HG02852 (cell line): ENCODE measurements around the gene BMP4.

Experiments used
- ATAC-seq: cut with Tn5 transposase; IDR thresholded peaks from one replicate; pipeline ENCODE4 v1.9.1; 2021; ENCODE audit warnings: mild to moderate bottlenecking, moderate library complexity; ENCODE audit not compliant: unreplicated experiment

The BMP4 gene

DNA sequence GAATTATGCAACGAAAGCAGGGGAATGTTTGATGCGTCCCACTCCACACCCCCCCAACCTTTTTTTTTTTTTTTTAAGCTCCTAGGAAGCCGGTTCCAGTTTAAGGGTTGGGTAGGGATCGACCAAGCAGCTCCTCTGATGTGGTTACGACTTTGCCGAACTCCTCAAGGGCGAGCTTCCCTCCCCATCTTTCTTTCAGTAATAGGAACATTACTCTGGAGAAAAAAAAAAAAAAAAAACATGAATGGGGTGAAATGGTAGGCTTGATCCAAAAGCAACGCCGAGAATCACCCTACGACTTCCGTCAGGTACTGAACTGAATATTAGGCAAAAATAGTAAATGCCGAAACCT, 9.6 kb downstream of the BMP4 start:
- no peak for ATAC-seq

DNA sequence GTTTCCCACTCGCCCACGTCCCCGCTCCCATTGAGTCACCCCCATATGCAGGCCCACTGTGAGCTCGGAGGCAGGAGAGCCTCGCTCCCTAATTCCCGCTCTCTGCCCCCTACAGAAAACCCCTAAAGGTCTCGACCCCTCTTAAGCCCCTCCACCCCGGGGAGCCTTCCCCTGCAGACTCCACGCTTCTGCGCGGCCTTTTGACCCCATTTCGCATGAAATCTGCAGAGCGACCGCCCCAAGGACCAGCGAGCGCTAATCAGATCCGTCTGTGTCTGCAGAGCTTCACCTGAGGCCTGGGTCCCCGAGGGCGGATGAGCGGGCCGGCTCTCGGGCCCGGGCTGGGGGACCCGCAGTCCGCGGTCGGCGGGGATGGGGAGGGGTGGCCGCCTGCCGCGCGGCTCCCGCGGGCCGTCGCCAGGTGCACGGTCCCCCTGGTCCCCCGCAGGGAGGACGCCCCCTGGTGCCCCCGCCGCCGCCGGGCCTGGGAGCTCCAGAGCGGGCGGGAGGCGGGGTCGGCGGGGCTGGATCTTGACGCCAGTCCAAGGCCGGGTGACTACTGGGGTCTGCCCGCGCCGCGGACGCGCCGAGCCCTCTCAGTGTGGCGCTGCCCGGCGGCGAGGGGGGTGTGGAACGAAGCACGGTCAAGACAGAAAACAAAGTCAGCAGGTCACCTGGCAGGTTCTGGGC, 10.1 kb downstream of the BMP4 start:
- ATAC-seq, result no peak

DNA sequence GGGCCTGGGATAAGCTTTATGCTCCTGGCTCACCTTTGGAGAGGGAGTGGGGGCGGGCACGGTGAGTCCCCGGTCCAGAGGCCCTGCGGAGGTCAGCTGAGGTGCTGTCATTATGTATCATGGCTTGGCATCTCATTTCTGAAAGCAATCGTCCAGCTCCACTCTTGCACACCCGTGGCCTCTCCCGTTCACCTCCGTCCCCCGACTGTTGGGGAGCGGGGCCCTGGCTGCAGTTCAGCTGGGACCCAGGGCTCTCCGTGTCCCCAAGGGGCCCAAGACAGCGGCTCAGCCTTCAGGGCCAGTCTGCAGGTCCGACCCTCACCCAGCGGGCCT, 10.6 kb downstream of the BMP4 start:
- no peak for ATAC-seq

DNA sequence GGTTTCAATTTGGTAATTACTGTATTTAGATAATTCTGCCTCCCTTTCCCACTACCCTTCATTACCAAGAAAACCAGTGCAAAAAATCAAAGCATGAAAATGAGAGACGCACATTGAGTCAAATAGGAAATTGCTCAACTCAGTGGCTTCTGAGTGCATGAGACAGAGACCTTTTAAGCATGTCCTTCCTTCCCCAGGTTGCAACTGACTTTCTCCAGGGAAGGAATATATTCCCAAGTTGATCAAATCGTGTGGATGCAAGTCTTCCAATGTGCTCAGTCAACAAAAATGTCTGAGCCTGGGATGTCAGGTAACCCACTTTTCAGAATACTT, 12.9 kb downstream of the BMP4 start:
- ATAC-seq, result no peak

DNA sequence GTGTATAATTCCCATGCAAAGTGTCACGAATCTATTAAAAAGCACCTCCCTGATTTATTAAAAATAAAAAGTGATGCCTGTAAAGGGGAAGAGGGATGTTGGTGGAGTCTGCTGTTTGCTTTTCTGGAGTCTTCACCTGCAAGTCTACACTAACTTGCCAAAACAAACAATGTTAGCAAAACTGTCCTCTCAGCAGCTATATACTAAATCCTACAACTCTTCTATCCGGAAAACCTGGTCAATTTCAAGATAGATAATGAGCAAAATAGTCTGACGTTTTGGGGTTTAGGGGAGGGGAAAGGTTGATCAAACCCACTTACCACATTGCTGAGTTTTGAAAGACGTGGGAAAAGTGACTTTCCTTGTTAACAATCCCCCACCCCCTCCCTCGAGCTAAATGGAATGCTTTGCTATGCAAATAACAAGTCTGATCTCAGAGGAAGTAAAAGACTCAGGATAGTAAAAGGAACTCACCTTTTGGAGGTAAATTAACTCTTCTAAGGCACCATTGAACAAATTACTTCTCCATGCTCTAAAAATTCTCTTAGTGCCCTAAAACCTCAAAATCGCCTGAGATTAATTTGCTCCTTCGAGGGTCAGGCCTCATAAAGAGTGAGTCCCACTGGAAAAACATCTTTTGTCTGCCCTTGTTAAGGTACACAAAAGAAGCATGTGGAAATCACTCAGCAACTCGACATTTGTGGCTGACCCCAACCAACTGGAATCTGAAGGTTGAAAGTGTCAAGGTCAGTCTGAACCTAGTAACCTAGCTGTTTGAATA, 13.5 kb downstream of the BMP4 start:
- ATAC-seq, result no peak

DNA sequence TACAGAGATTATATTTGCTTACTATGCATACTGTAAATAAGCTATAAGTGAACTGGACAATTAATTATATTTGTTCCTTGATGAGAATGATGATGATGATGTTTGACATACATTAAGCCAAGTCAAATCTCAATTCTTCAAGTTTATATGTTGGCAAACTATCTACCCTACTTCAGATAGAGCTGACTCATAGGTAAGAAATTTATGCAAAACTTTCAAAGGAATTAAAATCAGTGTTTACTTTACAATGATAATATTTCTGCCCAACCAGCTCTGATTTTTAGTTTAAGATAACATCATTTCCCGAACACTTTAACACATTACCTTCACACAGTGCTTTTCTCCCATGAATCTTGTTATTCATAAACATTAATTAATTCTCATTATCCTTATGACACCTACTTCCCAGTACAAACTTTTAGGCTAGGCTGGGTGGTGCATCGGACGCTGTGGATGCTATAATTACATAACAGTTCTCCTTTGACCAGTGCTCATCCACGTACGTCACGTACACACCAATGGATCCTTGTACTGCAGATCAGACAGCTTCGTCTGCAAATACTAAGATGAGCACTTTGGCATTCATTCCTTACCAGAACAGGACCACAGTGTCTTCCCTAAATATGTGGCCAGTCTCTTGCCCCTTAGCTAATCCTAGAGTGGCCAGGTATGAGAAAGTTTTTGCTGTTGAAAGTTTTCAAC, 18.3 kb downstream of the BMP4 start:
- ATAC-seq, result no peak

DNA sequence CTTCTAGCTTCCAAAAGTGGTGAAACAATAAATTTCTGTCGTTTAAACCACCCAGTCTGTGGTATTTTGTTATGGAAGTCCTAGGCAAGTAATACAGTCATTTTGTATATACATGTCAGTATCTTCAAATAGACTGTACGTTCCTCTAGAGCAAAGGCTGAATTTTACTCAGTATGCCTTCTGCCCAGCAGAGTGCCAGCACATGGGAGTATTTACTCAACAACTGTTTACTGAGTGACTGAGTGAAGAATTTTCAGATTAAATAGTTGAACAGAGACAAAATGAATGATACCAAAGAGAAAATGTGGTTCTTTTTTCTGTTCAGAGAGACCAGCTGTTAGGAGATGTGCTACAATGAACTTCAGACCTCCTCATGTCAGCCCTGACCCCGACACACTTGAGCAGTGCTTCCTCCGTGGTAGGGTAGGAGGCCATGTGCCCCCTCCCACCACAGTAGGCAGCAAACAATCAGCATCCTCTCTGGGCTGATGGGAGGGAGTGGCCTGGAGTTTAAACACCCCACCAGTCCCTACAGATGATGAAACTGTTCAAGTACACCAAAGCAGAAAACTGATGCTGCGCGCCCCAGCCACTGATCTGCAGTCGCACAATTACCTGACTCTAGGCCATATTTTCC, 21.7 kb downstream of the BMP4 start:
- no peak for ATAC-seq

DNA sequence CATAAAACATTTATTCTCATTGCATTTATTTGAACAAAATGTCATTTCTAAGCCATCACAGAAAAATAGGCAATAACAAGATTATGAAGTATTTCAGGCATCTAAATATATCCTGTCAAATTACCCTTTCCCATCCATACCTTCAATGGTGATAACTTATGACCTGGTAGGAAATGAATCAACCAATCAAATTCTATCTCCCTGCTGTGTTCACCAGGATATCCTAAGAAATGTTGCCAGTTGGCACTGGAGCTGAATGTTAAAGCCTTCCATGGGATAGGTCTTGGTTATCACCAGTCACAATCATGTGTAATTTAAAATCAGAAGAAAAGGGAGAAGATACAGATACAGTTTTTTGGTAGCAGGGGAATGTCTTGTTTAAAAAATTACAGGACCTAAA, 23.7 kb downstream of the BMP4 start:
- ATAC-seq, result no peak

DNA sequence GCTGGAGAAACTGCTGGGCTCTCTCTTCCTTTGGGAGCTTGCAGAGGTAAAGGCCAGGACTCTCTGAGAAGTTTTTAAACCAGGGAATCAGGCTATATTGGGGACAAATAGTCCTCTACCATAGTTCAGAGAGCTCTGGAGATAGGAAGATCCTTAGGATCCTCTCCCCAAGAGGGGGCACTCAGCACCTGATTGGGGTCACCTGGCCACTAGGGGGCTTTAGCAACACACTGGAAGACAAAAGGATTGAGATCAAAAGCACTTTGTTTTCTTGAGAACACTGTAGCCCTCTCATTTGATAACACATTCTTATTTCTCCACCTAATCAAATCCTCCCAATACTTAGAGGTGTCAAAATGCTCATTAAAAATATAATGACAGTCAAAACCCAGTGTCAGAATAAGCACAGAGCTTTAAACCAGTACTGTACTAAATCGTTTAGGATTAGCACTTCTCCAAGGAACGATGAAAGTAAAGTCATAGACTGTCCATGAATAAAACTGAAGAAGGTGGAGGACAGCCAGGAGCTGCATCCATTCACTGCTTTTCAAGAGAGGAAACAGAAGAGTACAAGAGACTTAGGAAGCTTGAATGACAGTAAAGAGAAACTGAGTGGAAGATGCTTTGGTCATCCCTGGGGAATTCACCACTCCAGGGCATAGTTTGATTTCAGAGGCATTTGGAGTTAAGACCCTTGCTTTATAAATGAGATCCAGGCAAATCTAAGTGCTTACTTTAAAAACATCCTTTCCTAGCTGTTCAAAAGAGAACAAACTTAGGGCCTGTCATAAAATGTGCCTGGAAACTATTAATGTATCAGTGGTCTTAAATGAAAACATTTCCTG, 26.5 kb downstream of the BMP4 start:
- no peak for ATAC-seq

DNA sequence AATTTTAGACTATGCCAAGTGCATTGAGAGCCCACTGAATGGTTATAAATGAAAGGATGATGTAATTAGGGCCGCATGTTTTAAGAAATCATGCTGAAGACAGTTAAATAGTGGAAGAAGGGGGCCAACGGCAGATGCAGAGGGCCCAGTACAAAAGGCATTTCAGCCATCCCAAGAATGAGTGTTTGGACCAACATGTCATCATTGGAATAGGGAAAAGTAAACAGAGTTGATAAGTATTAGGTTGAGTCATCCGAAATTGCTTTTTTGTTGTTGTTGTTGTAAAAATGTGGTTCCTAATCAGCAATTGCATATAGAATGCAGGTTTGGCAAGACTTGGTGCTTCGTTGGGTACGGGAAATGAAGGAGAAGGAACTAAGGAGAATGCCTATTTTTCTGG, 29.5 kb downstream of the BMP4 start:
- ATAC-seq, result no peak

DNA sequence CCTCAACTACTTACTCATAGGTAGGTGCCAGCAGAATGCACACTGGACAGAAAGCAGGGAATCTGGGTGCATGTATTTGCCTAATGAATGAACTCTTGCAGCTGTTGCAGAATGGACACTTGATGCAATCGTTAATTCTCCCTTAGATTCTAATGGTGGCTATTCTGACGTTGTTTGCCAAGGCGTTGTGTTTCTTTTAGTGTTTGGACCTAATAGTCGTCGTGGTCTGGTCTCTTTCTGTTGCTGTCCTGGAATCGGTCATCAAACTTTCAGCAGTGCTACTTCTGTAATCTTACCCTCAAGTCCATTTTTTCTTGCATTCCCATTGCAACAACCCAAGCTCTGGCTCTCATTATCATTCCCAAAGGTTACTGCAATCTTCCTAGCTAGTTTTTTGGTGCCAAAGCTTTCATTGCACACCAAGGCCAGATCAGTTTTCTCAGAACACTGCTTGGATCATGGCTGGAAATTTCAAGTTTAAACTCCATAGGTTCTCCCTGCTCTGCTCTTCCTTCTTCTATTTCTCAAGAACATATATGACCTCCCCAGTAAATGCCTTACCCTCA, 31.3 kb downstream of the BMP4 start:
- no peak for ATAC-seq

DNA sequence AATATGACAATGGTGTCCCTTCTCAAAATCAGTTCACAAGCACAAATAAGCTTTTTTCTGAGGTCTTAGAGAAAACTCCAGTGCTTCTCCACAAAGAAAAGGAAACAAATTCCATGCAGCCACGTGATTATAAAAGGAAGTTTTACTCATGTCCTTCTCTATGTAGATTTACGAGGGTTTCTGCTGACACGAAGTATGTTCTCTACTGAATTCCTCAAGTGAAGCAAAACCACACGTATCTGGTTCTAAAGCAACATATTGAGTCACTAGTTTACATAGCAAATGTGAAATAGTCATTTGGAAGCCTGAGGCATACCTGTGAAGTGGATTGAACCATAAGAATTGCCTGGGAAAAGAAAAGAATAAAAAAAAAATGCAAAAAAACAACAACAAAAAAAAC, 31.9 kb downstream of the BMP4 start:
- no peak for ATAC-seq

DNA sequence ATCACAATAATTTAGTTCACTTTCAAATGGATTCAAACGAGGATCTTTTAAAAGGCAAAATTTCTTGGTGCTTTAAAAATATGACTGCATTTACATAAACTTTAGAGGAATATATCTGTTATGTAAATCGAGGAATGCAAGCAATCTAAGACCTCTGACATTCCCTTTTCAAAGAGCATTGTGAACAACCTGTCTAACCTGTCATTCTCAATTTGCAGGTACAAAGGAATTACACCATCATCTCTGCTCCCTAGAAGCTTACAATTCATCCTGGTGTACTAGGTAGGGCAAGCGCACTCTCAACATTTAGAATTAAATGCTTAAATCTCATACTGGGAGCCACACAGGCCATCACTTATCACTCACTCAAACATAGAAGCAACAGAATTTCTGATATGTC, 35.6 kb downstream of the BMP4 start:
- ATAC-seq, result no peak

DNA sequence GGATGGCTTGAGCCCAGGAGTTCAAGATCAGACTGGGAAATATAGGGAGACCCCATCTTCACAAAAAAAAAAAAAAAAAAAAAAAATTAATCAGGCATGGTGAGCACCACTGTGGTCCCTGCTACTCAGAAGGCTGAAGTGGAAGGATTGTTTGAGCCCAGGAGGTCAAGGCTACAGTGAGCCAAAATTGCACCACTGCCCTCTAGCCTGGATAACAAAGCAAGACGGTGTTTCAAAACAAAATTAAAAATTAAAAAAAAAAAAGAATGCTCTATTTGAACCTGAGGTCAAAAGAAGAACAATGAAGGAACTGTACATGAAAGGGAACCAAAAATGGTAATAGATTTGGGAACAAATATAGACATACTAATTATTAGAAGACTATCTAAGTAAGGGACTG, 40.4 kb downstream of the BMP4 start:
- ATAC-seq, result no peak

DNA sequence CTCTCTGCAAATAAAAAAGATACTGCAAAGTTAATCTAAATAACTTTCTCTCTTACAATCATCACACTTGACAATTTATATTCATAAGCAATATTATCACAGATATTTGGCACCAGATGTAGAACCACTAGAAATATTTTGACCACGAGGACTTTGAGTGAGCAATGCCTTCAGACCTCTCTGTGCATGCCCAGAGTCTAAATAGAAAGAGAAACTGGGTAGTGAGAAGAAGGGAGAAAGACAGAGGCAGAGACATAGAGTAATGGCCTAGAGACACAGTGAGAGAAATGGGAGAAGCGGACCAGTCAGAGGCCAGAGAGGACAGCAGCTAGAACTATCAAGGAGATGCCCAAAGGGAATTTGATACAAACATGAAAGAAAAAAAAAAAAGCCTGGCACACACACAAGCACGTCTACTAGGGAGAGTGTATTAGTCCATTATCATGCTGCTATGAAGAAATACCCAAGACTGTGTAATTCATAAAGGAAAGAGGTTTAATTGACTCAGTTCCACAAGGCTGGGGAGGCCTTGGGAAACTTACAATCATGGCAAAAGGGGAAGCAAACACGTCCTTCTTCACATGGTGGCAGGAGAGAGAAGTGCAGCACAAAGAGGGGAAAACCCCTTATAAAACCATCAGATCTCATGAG, 41.1 kb downstream of the BMP4 start:
- no peak for ATAC-seq

DNA sequence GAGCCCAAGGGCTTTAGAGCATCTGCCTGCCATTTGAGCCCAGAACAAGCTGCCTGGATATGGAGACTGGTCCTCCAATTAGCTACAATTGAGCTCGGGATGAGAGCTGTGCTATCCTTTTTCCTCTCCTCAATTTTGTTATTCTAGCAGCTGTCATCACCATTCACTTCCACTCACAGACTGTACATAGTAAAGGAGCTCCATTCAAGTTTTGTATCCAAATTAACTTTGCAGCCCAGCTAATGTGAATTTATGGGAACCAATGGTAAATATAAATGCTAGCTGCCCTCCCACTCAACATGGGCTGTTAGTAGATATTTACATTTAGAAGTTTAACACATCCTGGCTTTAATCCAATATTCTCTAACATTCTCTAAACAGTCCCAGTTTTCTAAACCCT, 44.6 kb downstream of the BMP4 start:
- no peak for ATAC-seq

DNA sequence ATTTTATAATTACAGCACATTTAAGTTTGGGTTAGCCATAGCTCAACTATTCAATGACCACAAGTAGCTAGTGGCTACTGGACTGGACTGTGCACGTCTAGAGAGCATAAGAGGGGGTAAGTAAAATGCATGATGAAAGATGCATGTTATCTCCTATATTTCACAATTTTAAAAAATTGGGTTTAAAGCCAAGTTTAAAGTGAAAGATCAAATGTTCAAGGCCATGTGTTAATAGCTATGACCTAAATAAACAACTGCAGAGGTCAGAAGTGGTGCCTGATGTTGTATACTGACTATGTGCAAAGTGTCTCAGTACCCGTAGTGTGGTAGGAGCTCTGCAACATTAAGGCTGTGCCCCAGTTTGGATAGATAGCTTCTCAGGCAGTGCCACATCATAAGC, 48.2 kb downstream of the BMP4 start:
- ATAC-seq, result no peak

DNA sequence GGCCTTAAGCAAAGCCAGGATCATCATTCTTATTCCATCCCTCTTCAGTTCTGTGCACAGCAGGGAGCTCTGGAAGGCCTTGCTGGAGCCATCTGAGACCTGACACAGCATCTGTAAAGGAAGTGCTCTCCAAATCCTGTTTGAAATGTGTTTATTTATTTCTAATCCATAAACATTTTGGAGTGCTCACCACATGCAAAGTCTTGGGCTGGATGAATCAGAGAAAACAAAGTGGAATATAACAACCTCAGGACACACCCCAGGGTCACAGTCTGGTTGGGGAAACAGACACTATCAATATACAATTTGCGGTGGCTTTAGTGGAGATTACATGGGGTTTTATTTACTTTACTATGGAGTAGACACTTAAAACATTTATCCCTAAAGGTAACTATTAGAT, 54.3 kb downstream of the BMP4 start:
- ATAC-seq, result no peak

DNA sequence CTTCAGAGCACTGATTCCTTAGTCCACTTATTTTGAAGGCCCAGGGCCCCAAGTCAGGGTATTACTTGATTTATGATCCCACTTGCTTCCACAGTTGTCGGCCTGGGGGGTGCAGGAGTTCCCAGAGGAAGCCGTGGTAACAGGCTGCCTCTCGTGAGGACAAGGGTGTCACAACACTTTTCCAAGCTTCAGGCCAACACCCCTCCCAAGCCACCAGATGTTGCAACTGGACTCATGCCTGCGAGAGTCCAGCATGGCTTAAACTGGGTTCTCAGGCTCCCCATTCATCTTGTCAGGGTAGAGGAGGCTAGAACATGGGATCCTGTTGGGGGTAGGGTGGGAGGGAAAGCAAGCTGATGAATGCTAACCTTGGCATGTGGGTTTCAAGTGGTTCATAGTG, 56.1 kb downstream of the BMP4 start:
- ATAC-seq, result no peak
